K562 (cell line): ENCODE data around the gene SPATA13. TPM values are rescaled to one million over a fixed set of nuclear protein-coding genes. Genes with fewer than 3 reads are reported as not detected.

Source experiments
- CHD2 ChIP-seq: IDR thresholded peaks from 2 replicates; pipeline ENCODE4 v1.6.1; 2011; ENCODE audit warnings: low read depth, low read length
- ETV6 ChIP-seq, 3 experiments: fragments of 150-350 bp in 1 of 3; sonication (generic) in 1 of 3; formaldehyde crosslinking in 1 of 3; IDR thresholded peaks; 2 replicates each; pipeline versions ENCODE4 v1.6.1 to v1.8.0; 2014 to 2022; ENCODE audit warnings: borderline replicate concordance in 2 of 3, low read depth in 2 of 3, antibody characterized with exemption in 1 of 3, low read length in 1 of 3, mild to moderate bottlenecking in 1 of 3, missing genetic modification reagents in 1 of 3
- GTF2A2 ChIP-seq: IDR thresholded peaks from 2 replicates; pipeline ENCODE4 v1.6.1; 2016; ENCODE audit warnings: mild to moderate bottlenecking, missing genetic modification characterization, missing compliant biosample characterization
- TEAD1 ChIP-seq, 2 experiments: fragments of 450-650 bp in 1 of 2; sonication (generic) in 1 of 2; formaldehyde crosslinking; IDR thresholded peaks; 2 replicates each; pipeline versions ENCODE4 v1.4.0 to v1.8.0; 2020 to 2022; ENCODE audit warnings: mild to moderate bottlenecking in 2 of 2, missing genetic modification reagents in 1 of 2
- ZNF717 ChIP-seq: fragments of 250-450 bp; sonication (Bioruptor Pico); IDR thresholded peaks from 2 replicates; pipeline ENCODE4 v1.5.0; 2021
- polyA plus RNA-seq, 8 experiments: library from polyadenylated mRNA; depleted of rRNA in 4 of 8; stranded (reverse) in 5 of 8; unstranded in 3 of 8; fragments of >200 nt; fragmentation: Nextera tagmentation in 2 of 8; fragmentation: Illumina TruSeq in 1 of 8; extraction: Ambion mirVana in 2 of 8; extraction: Trizol in 1 of 8; gene quantifications; 2 replicates each; pipeline versions ENCODE4 v1.2.1 to v1.2.3, GENCODE V29; 2011 to 2014; ENCODE audit warnings: inconsistent platforms in 1 of 8, missing spikeins in 1 of 8
- total RNA-seq, 7 experiments: library from RNA; depleted of rRNA in 6 of 7; stranded (reverse); fragments of >200 nt in 6 of 7; fragmentation: Illumina TruSeq in 2 of 7; extraction: Trizol in 2 of 7; gene quantifications; 2 replicates each; pipeline versions ENCODE4 v1.2.1 to v1.2.3, GENCODE V29; 2011 to 2021; ENCODE audit warnings: low replicate concordance in 1 of 7
- TF ChIP-seq, protein P1 (sequence below): sonication (generic); formaldehyde crosslinking; IDR thresholded peaks from 2 replicates; pipeline ENCODE4 v1.8.0; 2022; ENCODE audit warnings: mild to moderate bottlenecking, low read depth, missing genetic modification reagents
- TF ChIP-seq, protein P2 (sequence below): fragments of 250-450 bp; sonication (Bioruptor Pico); IDR thresholded peaks from 2 replicates; pipeline ENCODE4 v1.5.0; 2021; ENCODE audit warnings: mild to moderate bottlenecking, moderate library complexity

Gene SPATA13
- total and polyA plus RNA-seq, 9 of the 15 experiments (the other 6 are each of a cell fraction or from before 2014, with no cell fraction given): 0.08 to 0.99 (median 0.21) TPM; not detected in 2

DNA sequence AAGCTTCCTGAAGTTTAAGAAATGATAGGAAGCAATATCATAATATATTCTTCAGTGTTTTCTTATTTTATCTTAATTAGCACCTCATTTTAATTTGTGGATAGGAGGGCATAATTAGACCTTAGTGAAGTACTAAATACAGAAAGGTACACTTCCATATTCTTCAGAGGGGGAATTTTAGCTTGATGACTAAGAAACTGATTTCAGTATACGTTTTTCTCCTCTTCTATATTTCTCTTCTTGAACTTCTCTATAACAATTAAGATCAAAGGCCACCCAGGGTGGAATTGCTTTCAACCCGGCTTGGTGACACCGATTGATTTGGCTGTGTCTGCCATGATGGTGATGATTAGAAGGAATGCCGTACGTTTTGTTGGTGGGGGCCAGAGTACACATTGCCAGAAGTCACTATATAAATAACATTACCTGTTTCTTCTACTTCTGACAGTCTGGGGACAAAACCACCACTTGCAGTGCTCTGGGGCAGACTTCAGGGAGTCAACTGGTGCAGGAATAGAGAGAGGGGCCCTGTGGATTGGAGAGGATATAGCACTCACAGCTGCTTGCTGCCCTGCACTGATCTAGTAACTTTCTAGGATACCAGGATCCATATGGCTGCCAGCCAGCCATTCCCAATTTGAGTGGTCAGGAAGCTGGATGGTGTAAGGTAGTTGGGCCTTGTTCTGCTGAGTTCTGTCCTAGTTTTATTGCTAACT, 73.8 kb downstream of the SPATA13 start (continued):
- TF ChIP-seq ZNF717 (no peak), CHD2 (no peak), ETV6 (IDR thresholded peaks at IDR 0.05; ENCODE audit: borderline replicate concordance in 1 of 2, low read depth in 2 of 2, low read length in 1 of 2) (no peak), ETV6 (CRISPR knock-in tag; IDR thresholded peaks at IDR 0.05; ENCODE audit: borderline replicate concordance) (no peak), TEAD1 (CRISPR knock-in tag; IDR thresholded peaks at IDR 0.05) (no peak), GTF2A2 (tag) (no peak)
- TF ChIP-seq, protein P1, sequence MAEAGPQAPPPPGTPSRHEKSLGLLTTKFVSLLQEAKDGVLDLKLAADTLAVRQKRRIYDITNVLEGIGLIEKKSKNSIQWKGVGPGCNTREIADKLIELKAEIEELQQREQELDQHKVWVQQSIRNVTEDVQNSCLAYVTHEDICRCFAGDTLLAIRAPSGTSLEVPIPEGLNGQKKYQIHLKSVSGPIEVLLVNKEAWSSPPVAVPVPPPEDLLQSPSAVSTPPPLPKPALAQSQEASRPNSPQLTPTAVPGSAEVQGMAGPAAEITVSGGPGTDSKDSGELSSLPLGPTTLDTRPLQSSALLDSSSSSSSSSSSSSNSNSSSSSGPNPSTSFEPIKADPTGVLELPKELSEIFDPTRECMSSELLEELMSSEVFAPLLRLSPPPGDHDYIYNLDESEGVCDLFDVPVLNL (CRISPR knock-in tag): no peak
- TF ChIP-seq, protein P2, sequence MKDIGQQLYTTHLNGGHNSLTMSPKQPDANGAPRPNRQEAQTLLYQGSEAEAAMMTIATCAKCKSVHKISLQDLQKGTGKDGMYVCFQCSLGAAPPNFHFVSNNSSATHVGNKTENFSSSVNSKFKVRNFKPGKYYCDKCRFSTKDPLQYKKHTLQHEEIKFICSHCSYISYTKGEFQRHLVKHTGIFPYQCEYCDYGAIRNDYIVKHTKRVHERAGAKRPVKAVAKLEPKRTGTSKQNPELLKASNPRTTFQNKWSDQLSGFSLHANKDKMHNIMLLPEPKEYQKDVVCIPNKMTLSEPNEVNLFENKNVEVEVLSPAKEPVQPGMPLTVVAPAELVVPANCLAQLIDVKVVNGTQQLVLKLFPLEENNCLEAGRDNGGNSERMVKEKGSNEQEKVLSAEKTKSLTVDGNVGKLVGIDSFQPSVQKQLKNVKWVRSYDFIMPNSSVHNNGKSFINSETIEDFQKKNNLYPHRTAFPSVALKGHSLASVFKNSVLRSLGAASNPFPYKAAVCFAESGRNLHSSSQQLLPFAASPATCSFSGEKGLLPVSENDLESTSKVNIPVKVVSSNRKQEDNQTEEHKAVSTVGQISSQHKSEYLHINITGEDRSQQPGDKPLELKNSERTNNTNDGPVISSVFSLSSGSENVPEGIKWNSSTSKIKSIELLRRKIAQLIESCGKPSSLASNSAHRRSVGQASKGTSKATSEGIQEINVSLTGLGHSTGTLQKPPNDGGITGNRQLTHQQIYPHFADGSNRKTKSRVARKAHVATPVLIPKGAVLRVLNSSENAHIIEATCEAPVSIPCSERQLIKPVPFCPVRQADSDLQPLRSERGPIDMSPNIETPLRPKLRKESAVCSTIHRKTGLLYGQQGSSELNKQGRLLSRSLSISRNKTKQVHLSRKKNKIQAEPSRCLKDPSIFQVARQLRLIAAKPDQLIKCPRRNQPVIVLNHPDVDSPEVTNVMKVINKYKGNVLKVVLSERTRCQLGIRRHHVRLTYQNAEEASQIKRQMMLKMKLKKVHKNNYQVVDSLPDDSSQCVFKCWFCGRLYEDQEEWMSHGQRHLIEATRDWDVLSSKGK (CRISPR knock-in tag): no peak
